Renal cortex interstitium (tissue), 11 donors: Measurements from ENCODE around the gene ZNF263. TPM values are rescaled to one million over a fixed set of nuclear protein-coding genes. Genes with fewer than 3 reads are reported as not detected.
A peak's percentile ranks its signal among the peaks of the same experiment; 100 is the strongest.

Experiments used
- DNase-seq, 11 donors: peaks; one replicate each; pipeline ENCODE4 v3.0.0-alpha.2; 2013; ENCODE audit warnings: low read depth in 9 of 11, low spot score in 4 of 11; ENCODE audit errors: extremely low read depth in 1 of 11
- polyA plus RNA-seq, 3 donors: library from polyadenylated mRNA; unstranded; fragments of 120-200 nt; gene quantifications; one replicate each; pipeline ENCODE4 v1.2.1, GENCODE V29; 2013; ENCODE audit not compliant: insufficient read length in 3 of 3

ZNF263 gene
- polyA plus RNA-seq, 3 donors = 46.9 to 50.4 (median 49.5) TPM

DNA sequence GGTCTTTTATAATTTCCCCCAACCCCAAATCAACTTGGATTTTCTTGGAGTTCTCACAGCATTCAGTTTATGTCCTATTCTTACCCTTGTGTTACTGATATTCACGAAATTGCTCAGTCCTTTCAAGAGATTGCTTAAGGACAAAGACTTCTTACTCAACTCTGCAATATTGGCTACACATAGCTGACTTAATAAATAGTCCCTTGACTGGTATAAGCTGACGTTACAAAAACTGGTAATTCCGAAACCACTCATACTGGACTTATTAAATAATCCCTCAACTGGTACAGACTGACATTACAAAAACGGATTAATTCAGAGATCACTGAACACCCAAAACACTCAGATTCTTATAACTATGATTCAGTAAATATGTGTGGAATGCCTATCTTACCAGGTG lies 21.1 kb downstream of the ZNF263 start:
- DNase-seq = no peak

DNA sequence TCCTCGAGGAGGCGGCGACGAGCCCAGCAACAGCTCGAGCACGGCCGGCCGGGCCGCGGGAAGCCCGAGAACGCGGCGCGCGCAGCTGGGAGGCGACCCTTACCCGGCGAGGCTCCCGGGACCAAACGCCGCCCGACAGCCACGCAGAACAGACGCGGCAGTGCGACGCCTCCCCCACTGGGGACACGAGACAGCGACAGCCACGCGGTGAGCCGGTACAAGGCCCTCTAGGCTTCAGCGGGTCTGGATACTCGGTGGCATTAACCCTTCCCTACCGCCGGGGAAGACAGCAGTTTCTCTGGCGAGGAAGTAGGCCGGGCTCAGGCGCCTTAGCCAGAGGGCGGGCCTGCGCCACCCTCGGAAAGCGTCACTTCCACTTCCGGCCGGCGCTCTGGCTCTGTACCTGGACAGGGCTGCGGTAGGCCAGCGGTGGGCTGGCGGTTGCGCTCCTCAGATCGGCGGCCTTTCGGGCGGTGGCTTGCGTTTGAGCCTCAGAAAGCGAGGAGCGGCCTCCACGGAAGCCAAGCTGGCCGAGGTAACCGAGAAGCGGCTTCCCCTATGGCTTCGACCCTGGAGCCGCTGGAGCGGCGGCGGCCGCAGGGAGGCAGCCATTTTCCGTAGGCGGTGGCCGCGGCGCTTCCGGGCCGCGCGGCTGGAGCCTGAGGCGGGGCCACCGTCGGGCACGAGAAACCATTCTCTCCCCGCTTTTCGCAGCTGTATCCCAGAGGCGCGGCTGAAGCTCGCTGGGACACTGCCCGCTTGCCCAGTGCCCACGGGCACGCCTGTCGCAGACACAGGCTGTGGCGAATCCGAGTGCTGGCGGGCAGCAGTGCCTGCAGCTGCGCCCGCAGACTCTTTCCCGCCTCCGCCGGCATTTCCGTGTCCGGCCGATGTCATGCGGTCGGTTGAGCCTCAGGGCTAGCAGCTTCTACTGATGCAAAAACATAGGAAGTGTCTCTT lies 22.1 kb downstream of the ZNF263 start, which contains the start of the genes TIGD7 and ZNF75A:
Gene TIGD7, minus strand, starts transcription at position 322 of the 960 bp plus-strand sequence. CDS start 4,816 bp downstream, outside the sequence.
Gene ZNF75A, plus strand, starts transcription at position 389 of the 960 bp plus-strand sequence. CDS start 2,932 bp downstream, outside the sequence.
- DNase-seq = peak; percentile 77 to 89 (median 86)

DNA sequence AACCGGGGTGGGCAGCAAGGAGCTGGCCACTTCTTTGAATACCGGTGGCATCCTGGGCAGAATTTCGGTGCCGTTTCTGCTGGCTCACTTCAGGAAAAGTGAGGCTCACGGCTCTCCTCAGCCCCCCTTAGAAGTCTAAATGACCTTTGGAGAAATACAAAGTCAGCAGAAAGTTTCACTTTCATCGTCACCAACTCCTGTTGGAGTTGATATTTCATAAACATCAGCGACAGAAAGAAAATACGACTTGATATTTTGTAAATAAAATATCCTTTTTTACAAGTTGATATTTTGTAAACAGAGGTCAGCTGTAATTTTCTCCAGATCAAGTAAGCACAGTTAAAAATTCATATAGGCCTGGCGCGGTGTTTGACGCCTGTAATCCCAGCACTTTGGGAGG lies 22.8 kb downstream of the ZNF263 start:
- no peak for DNase-seq

GRCh38 chr16:3311496-3311895 lies 28.2 kb downstream of the ZNF263 start:
- DNase-seq = no peak

GRCh38 chr16:3317315-3317999 lies 34.2 kb downstream of the ZNF263 start:
- no peak for DNase-seq

- DNase-seq = no peak
These were observed 38.5 kb downstream of the ZNF263 start for GRCh38 chr16:3321816-3322215.

- DNase-seq = no peak
These were observed 44.2 kb downstream of the ZNF263 start for GRCh38 chr16:3327514-3327913.

DNA sequence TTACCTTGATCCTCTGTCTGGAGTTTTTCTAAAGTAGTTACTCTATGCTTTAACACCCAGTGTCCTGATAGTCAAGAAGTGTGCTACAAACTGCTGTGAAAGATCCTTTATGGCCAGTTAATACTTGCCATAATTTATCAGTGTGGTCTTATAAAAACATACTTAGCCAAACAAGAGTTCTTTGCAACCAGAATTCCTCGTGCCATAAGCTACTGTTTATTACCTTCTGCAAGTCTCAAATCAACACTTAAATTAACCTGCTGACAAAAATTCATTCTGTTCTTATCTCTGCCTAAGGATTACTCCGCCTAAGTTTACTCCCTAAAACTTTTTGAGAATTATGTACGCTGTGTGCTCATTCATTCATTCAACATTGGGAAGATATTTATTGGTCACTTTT lies 44.8 kb downstream of the ZNF263 start:
- no peak for DNase-seq

- DNase-seq = no peak
These were observed 45.4 kb downstream of the ZNF263 start for GRCh38 chr16:3328643-3329042.

Other genes with a start within 250 kb of the ZNF263 start
- 1 to 10 TPM; 1.0 to 2.5 (median 2.0) TPM for gene BICDL2, start 246.5 kb upstream of the ZNF263 start, polyA plus RNA-seq
- gene MMP25, start 236.9 kb upstream of the ZNF263 start, polyA plus RNA-seq = 1 to 10 TPM; 1.4 to 2.9 (median 1.9) TPM
- 10 to 100 TPM; 26.8 to 38.3 (median 29.6) TPM for gene IL32, start 217.9 kb upstream of the ZNF263 start, polyA plus RNA-seq
- under 1 TPM in 2 of 3 donors, not detected in 1; 0.26 to 0.27 TPM for gene ZSCAN10, start 184.2 kb upstream of the ZNF263 start, polyA plus RNA-seq
- gene ZNF205, start 170.9 kb upstream of the ZNF263 start, polyA plus RNA-seq = 10 to 100 TPM; 14.2 to 18.3 (median 18.0) TPM
- 10 to 100 TPM in 2 of 3 donors, 1 to 10 TPM in 1; 8.6 to 17.5 (median 13.3) TPM for gene ZNF213, start 148.5 kb upstream of the ZNF263 start, polyA plus RNA-seq
- gene OR1F1, start 95.3 kb upstream of the ZNF263 start, polyA plus RNA-seq = not detected
- gene ZNF200, start 48.3 kb upstream of the ZNF263 start, polyA plus RNA-seq = 10 to 100 TPM; 12.4 to 15.7 (median 14.9) TPM
- under 1 TPM; 0.19 to 0.47 (median 0.24) TPM for gene MEFV, start 26.9 kb upstream of the ZNF263 start, polyA plus RNA-seq
- 10 to 100 TPM; 11.1 to 13.7 (median 13.5) TPM for gene TIGD7, start 21.9 kb downstream of the ZNF263 start, polyA plus RNA-seq
- gene ZNF75A, start 22.0 kb downstream of the ZNF263 start, polyA plus RNA-seq = 10 to 100 TPM; 46.3 to 60.4 (median 59.3) TPM
- gene OR2C1, start 72.4 kb downstream of the ZNF263 start, polyA plus RNA-seq = 1 to 10 TPM in 1 of 3 donors, under 1 TPM in 2; 0.59 to 1.1 (median 0.59) TPM
- gene ZSCAN32, start 117.5 kb downstream of the ZNF263 start, polyA plus RNA-seq = 10 to 100 TPM; 15.9 to 26.4 (median 17.2) TPM
- 10 to 100 TPM; 13.5 to 15.5 (median 15.1) TPM for gene ZNF174, start 117.7 kb downstream of the ZNF263 start, polyA plus RNA-seq
- gene ZNF597, start 160.0 kb downstream of the ZNF263 start, polyA plus RNA-seq = 1 to 10 TPM; 3.7 to 4.9 (median 3.7) TPM
- 10 to 100 TPM; 65.1 to 70.8 (median 68.9) TPM for gene NAA60, start 160.2 kb downstream of the ZNF263 start, polyA plus RNA-seq
- gene C16orf90, start 212.0 kb downstream of the ZNF263 start, polyA plus RNA-seq = under 1 TPM in 2 of 3 donors, not detected in 1; 0.22 to 0.33 TPM
- 10 to 100 TPM; 50.8 to 61.4 (median 59.9) TPM for gene CLUAP1, start 217.5 kb downstream of the ZNF263 start, polyA plus RNA-seq